ENCODE results near the gene DLEC1. TPM values are rescaled to one million over a fixed set of nuclear protein-coding genes. Genes with fewer than 3 reads are reported as not detected.

DLEC1 gene
- polyA plus RNA-seq, 2 of the 4 experiments (the other 2 are of a cell fraction) = 0.10 TPM; not detected in 1

GRCh38 chr3:37989821-37990480, 49.1 kb upstream of the DLEC1 start:
- Histone ChIP-seq H3K9me3 (no peaks in the 10 kb centered on the region), H3K4me2 (no peak overlapping the region), H3K4me1 (peaks cover 14% of the 10 kb centered on the region), H3K4me3 (no peak overlapping the region), H3K27ac (no peak overlapping the region)
- no peak for TF ChIP-seq SMC3 (IDR thresholded peaks at IDR 0.05)
- TF ChIP-seq NPAS2 (CRISPR knock-in tag; IDR thresholded peaks at IDR 0.05; ENCODE audit: borderline replicate concordance) = no peak
- DNase-seq (ENCODE audit: low read depth in 1 of 2, low spot score in 1 of 2) (no peak), ATAC-seq (no peak), FAIRE-seq (no peak)
- ChIA-PET POLR2A (no interaction called here), CTCF (interaction anchor here (0.6 to 1.5 kb wide), 2 partner anchors 10 to 23 kb away, joined by 3 to 5 read pairs; no protein-coding TSS in a partner anchor)
- 89% methylated on average over 7 of the region's 7 CpGs for whole genome bisulfite sequencing (ENCODE audit: missing lambda C conversion rate)

- POLR2A ChIA-PET = no interaction called here
- no peaks in the 10 kb centered on the region for H3K9me3 ChIP-seq
- peaks cover 14% of the 10 kb centered on the region for H3K4me1 ChIP-seq
- FAIRE-seq (no peak), DNase-seq (ENCODE audit: low read depth in 1 of 2, low spot score in 1 of 2) (no peak), ATAC-seq (peak in 1 of 2 experiments; percentile 12; a peak in 2 of 6 replicates)
- CTCF ChIA-PET = interaction anchor here (0.6 to 1.5 kb wide), 2 partner anchors 10 to 23 kb away, joined by 3 to 5 read pairs; no protein-coding TSS in a partner anchor
- no peak within 1 kb of the TSS for H3K4me3 ChIP-seq
- no peak for TF ChIP-seq SREBF2 (IDR thresholded peaks at IDR 0.05)
- no peak for TF ChIP-seq ATOH8 (CRISPR knock-in tag; IDR thresholded peaks at IDR 0.05; ENCODE audit: low read depth)
- no peak for TF ChIP-seq MAFK (IDR thresholded peaks at IDR 0.05; ENCODE audit: partially characterized antibody)
- TF ChIP-seq RFX5 (IDR thresholded peaks at IDR 0.05) = no peak
- TF ChIP-seq RAD21 (conservative IDR thresholded peaks at IDR 0.05 in 1 of 2, IDR thresholded peaks at IDR 0.05 in 1 of 2) = no peak
- no peak for TF ChIP-seq FOSB (CRISPR knock-in tag; IDR thresholded peaks at IDR 0.05)
- TF ChIP-seq NPAS2 (CRISPR knock-in tag; IDR thresholded peaks at IDR 0.05; ENCODE audit: borderline replicate concordance) = no peak
- no peak for TF ChIP-seq CHD2 (IDR thresholded peaks at IDR 0.05; ENCODE audit: low read length, partially characterized antibody)
- TF ChIP-seq POLR2A (IDR thresholded peaks at IDR 0.05; ENCODE audit: low read length) = no peak
- TF ChIP-seq BHLHE40 (IDR thresholded peaks at IDR 0.05; ENCODE audit: low read depth, low read length) = no peak
- TF ChIP-seq EHF (CRISPR knock-in tag; IDR thresholded peaks at IDR 0.05) = no peak
- TF ChIP-seq USF2 (IDR thresholded peaks at IDR 0.05) = no peak
- 54% methylated on average over 8 of the region's 10 CpGs for WGBS (ENCODE audit: missing lambda C conversion rate)
- H3K4me2 ChIP-seq = no peak within 1 kb of the TSS
- H3K27ac ChIP-seq = no peak within 1 kb of the TSS
Observed at GRCh38 chr3:37990527-37990926, 48.5 kb upstream of the DLEC1 start, which contains the start of gene VILL. VILL (plus strand) TSS chr3:37990786; CDS start chr3:37993673, 2,887 bp downstream.

GRCh38 chr3:37991109-37991508, 47.9 kb upstream of the DLEC1 start:
- ATAC-seq (no peak), FAIRE-seq (no peak), DNase-seq (ENCODE audit: low read depth in 1 of 2, low spot score in 1 of 2) (no peak)
- H3K9me3 ChIP-seq = no peaks in the 10 kb centered on the region
- H3K4me3 ChIP-seq = no peak overlapping the region
- CTCF ChIA-PET = no interaction called here
- no peak overlapping the region for H3K4me2 ChIP-seq
- no peak for TF ChIP-seq ZSCAN20 (CRISPR knock-in tag; IDR thresholded peaks at IDR 0.05)
- peaks cover 14% of the 10 kb centered on the region for H3K4me1 ChIP-seq
- H3K27ac ChIP-seq = no peak overlapping the region
- POLR2A ChIA-PET = no interaction called here
- WGBS (ENCODE audit: missing lambda C conversion rate) = 72% methylated on average over 6 of the region's 6 CpGs

- ATAC-seq (no peak), FAIRE-seq (no peak), DNase-seq (ENCODE audit: low read depth in 1 of 2, low spot score in 1 of 2) (no peak)
- H3K4me2 ChIP-seq = no peak overlapping the region
- WGBS (ENCODE audit: missing lambda C conversion rate) = 80% methylated on average over 7 of the region's 7 CpGs
- ChIA-PET POLR2A (no interaction called here), CTCF (interaction anchor here (1.8 kb wide), 1 partner anchor 12 kb away, joined by 6 read pairs; no protein-coding TSS in a partner anchor)
- H3K27ac ChIP-seq = no peak overlapping the region
- H3K4me1 ChIP-seq = peaks cover 9% of the 10 kb centered on the region
- no peaks in the 10 kb centered on the region for H3K9me3 ChIP-seq
- no peak overlapping the region for H3K4me3 ChIP-seq
- TF ChIP-seq EHMT2 (IDR thresholded peaks at IDR 0.05; ENCODE audit: low read depth) (no peak), HMGXB4 (CRISPR knock-in tag; IDR thresholded peaks at IDR 0.05; ENCODE audit: borderline replicate concordance) (no peak), ZFP36 (IDR thresholded peaks at IDR 0.05; ENCODE audit: borderline replicate concordance, partially characterized antibody) (no peak), PHF8 (IDR thresholded peaks at IDR 0.05; ENCODE audit: borderline replicate concordance, low read depth) (no peak), RFX5 (IDR thresholded peaks at IDR 0.05) (no peak), NR3C1 (IDR thresholded peaks at IDR 0.05) (no peak), RARB (CRISPR knock-in tag; IDR thresholded peaks at IDR 0.05) (no peak), E2F6 (IDR thresholded peaks at IDR 0.05; ENCODE audit: borderline replicate concordance, low read depth) (no peak), ATOH8 (CRISPR knock-in tag; IDR thresholded peaks at IDR 0.05; ENCODE audit: low read depth) (no peak), FOSL2 (IDR thresholded peaks at IDR 0.05) (no peak), FOSL2 (CRISPR knock-in tag; IDR thresholded peaks at IDR 0.05) (no peak), RAD21 (conservative IDR thresholded peaks at IDR 0.05 in 1 of 2, IDR thresholded peaks at IDR 0.05 in 1 of 2) (no peak), FOSB (CRISPR knock-in tag; IDR thresholded peaks at IDR 0.05) (no peak), RNF2 (IDR thresholded peaks at IDR 0.05; ENCODE audit: borderline replicate concordance, low read depth) (no peak), FOXS1 (CRISPR knock-in tag; IDR thresholded peaks at IDR 0.05) (no peak), BHLHE40 (IDR thresholded peaks at IDR 0.05; ENCODE audit: low read depth, low read length) (no peak)
Observed at GRCh38 chr3:37991823-37992222, 47.2 kb upstream of the DLEC1 start.

All from A549 (cell line).